GM10266 (cell line): ENCODE measurements around the gene KATNAL2.

ENCODE experiments used
- DNase-seq: peaks from one replicate; pipeline ENCODE4 v3.0.0; 2012; ENCODE audit errors: extremely low spot score
- TF ChIP-seq, protein P1 (sequence below): IDR thresholded peaks from 2 replicates; pipeline ENCODE4 v1.5.1; 2012; ENCODE audit warnings: mild to moderate bottlenecking, low read depth; ENCODE audit not compliant: control insufficient read depth, insufficient read depth; ENCODE audit errors: missing control alignments

Gene KATNAL2

DNA sequence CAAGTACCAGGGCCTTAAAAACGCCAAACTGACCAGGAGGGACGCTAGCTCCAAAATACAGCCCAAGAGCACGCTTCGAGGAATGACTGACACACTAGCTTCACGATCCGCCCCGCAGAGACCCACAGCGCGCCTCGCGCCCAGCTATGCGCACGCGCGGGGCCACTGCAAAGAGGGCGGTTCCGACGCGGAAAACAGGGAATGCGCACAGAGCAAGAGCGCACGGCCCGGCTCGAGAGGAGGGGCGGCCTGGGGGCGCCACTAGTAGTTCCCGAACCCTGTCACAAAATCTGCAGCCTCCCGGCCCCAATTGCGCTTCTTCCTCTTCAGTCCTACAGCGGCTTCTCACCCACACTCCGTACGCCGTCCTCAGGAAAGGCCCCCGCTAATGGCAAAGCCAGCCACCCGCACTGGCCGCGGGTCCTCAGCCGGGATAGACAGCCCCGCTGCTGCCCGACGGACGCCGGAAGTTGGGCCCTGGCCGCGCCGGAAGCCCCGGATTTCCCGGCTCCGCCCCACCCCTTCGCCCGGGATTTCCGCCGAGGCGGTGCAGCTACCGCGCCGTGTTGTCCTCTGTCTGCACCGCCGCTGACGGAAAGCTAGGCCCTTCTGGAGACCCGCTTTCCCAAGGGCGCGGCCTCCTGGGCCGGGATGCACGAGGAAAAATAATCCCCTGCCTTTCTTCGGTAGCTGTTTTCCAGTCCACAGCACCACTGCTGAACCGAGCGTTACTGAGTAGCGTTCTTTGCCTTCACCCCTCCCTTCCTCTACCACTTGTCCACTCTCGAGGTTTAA is 232.8 kb downstream of the KATNAL2 start, which contains the start of gene HDHD2:
Gene HDHD2 (minus strand): TSS at position 472 of the 795 bp plus-strand sequence. CDS start 14,061 bp downstream, outside the sequence.
- TF ChIP-seq, protein P1, sequence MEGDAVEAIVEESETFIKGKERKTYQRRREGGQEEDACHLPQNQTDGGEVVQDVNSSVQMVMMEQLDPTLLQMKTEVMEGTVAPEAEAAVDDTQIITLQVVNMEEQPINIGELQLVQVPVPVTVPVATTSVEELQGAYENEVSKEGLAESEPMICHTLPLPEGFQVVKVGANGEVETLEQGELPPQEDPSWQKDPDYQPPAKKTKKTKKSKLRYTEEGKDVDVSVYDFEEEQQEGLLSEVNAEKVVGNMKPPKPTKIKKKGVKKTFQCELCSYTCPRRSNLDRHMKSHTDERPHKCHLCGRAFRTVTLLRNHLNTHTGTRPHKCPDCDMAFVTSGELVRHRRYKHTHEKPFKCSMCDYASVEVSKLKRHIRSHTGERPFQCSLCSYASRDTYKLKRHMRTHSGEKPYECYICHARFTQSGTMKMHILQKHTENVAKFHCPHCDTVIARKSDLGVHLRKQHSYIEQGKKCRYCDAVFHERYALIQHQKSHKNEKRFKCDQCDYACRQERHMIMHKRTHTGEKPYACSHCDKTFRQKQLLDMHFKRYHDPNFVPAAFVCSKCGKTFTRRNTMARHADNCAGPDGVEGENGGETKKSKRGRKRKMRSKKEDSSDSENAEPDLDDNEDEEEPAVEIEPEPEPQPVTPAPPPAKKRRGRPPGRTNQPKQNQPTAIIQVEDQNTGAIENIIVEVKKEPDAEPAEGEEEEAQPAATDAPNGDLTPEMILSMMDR = no peak
- DNase-seq = peak; percentile 77

DNA sequence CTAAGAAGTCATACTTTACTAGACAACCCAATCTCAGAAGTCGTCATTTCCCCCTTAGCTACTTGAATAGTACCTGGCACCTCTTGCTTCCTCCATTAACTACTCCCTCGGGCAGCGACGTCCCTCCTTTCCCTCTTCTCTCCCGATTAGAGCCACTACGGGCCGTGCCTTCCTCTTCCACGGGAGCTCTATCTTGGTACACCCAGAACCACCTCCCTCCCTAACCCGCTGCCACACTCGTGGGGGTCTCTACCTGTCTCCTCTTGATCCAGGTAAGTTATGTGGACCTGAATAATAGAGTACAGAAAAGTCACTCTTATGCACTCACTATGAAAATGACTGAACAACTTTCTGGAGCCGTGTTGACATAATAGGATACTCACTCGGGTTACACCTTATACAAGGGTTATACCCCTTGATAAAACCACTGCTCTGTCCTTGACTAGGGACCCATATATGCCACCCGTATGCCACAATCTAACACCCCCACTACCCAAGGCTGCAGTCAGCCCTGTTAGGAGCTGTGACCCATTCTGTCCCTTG is 233.5 kb downstream of the KATNAL2 start:
- TF ChIP-seq, protein P1 = no peak
- no peak for DNase-seq

DNA sequence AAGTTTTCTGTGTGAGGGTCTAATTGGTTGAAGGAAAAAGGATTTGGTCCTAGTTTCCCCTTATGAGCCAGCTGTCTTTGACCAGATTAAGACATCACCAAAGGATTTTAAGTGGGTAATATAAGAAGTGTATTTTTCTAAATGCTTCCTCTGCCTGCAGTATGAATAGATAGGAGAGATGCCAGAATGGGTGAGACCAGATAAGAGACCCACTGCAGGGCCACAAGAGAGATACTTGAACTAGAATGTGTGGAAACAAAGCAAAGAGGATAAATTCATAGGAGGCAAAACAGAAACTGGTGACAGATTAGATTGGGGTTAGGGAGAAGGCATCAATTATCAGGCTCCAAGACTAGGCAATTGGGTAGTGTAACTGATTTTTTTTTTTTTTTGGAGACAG is 234.0 kb downstream of the KATNAL2 start:
- no peak for DNase-seq
- TF ChIP-seq, protein P1 = no peak
